Aorta (tissue), 5 donors: ENCODE results near the gene C1orf122. TPM values are rescaled to one million over a fixed set of nuclear protein-coding genes. Genes with fewer than 3 reads are reported as not detected.

Experiments used
- ATAC-seq: fragments of 200-7000 bp; cut with Tn5 transposase; one replicate; pipeline ENCODE4 v1.9.1; 2022; ENCODE audit warnings: moderate library complexity; ENCODE audit not compliant: low FRiP score
- DNase-seq, 2 donors: peaks; one replicate each; pipeline ENCODE4 v3.0.0-alpha.2; 2020
- H3K27ac ChIP-seq, 2 donors: one replicate each; pipeline ENCODE4 v1.5.1; 2013; ENCODE audit warnings: low read length in 2 of 2, mild to moderate bottlenecking in 2 of 2, moderate library complexity in 2 of 2, control low read depth in 1 of 2, inconsistent platforms in 1 of 2, low read depth in 1 of 2
- H3K27me3 ChIP-seq, 2 donors: one replicate each; pipeline ENCODE4 v1.6.1; 2013; ENCODE audit warnings: control low read depth in 1 of 2, low read length in 1 of 2, mild to moderate bottlenecking in 1 of 2, moderate library complexity in 1 of 2; ENCODE audit not compliant: insufficient read depth in 2 of 2, control insufficient read depth in 1 of 2
- H3K36me3 ChIP-seq, 2 donors: one replicate each; pipeline ENCODE4 v1.6.1; 2013; ENCODE audit warnings: control low read depth in 1 of 2, low read length in 1 of 2, mild to moderate bottlenecking in 1 of 2; ENCODE audit not compliant: insufficient read depth in 2 of 2, control insufficient read depth in 1 of 2
- H3K4me1 ChIP-seq, 2 donors: one replicate each; pipeline ENCODE4 v1.6.1; 2013; ENCODE audit warnings: low read length in 2 of 2, control low read depth in 1 of 2, mild to moderate bottlenecking in 1 of 2, moderate library complexity in 1 of 2; ENCODE audit not compliant: insufficient read depth in 2 of 2, control insufficient read depth in 1 of 2
- H3K4me3 ChIP-seq, 2 donors: one replicate each; pipeline ENCODE4 v1.5.1; 2013; ENCODE audit warnings: low read length in 2 of 2, control low read depth in 1 of 2, mild to moderate bottlenecking in 1 of 2
- H3K9me3 ChIP-seq: one replicate; pipeline ENCODE4 v1.6.1; 2013; ENCODE audit warnings: mild to moderate bottlenecking, low read length; ENCODE audit not compliant: control insufficient read depth
- WGBS, 2 donors: extraction: QIAGEN DNeasy Blood & Tissue Kit; methylation state at CpG; one replicate each; pipeline ENCODE4 v1.1.7; 2013; 5-methylcytosine and 5-hydroxymethylcytosine counted together
- intact Hi-C, 2 donors: fragments of 100-400 bp; cut with DNase I; formaldehyde crosslinking; loops; one replicate each; pipeline versions ENCODE4 v1.14.2 to v1.15.0; 2022
- polyA plus RNA-seq, 2 donors: library from polyadenylated mRNA; stranded (reverse); fragments of 200-250 nt; gene quantifications; one replicate each; pipeline ENCODE4 v1.2.3, GENCODE V29; 2013
- total RNA-seq, 2 donors: library from RNA; stranded (reverse); fragmentation: NEBNext Ultra II Directional; extraction: Animal tissue kit (Norgen Biotek cat#: 25700); gene quantifications; one replicate each; pipeline ENCODE4 v1.2.1, GENCODE V29; 2021
- donor health status: healthy with polysubstance abuse.
- donor health status: Bipolar disorder and iron deficiency.
- donor health status: DM: no; HTN: no; CAD: no.
- donor health status: DM: no; HTN: no; CAD: no.
- donor health status: DM: yes; HTN: yes; CAD: no.

Gene C1orf122
- total and polyA plus RNA-seq, 4 donors = 34.0 to 118 (median 55.3) TPM

DNA sequence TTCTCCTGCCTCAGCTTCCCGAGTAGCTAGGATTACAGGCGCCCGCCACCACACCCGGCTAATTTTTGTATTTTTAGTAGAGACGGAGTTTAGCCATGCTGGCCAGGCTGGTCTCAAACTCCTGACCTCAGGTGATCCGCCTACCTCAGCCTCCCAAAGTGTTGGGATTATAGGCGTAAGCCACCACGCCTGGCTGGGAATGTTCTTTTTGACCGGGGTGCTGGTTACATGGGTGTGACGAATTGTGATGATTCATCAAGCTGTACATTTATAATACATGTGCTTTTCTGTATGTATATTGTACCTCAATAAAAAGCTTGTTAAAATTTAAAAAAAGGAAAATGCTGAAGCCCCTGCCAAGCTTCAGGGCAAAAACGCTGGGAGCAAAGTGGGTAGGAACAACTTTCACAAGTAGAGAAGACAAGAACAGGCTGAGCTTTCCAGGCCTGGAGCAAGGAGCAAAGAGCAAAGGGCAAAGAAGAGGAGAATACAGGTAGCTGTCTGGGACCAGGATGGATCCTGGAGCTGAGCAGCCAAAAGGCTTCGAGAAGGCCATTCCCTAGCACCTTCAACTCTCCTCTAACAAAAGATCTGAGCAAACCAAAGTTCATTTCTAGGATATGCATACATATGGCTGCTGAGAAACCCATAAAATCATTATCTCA is 21.0 kb downstream of the C1orf122 start:
- no peaks in the 10 kb centered on the region for H3K9me3 ChIP-seq
- DNase-seq (no peak), ATAC-seq (no peak)
- 88 to 95% methylated on average over 12 of the region's 12 CpGs for WGBS, 2 donors
- no peaks in the 10 kb centered on the region for H3K27me3 ChIP-seq
- no peak overlapping the region for H3K4me3 ChIP-seq
- H3K4me1 ChIP-seq = no peaks in the 10 kb centered on the region
- peaks cover 6 to 8% of the 10 kb centered on the region in 2 donors for H3K36me3 ChIP-seq
- intact Hi-C loops = no loop called here
- no peak overlapping the region for H3K27ac ChIP-seq

DNA sequence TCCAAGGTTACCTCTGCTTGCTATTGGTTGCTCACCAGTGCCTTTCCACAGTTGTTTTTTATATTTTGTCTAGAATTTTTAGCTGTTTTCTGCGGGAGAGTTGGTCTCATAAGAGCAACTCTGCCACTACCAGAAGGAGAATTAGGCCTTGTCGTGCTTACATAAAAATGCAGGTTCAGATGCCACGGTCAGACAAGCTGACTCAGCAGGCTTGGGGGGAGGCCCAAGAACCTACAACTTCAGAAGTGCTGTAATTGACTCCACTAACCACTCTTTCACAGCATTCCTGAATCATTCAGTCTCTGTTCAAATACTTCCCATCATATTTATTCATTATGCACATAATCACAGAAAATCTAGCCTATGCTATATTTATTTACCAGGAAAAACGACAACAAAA is 23.5 kb downstream of the C1orf122 start:
- H3K27me3 ChIP-seq = no peaks in the 10 kb centered on the region
- H3K27ac ChIP-seq = no peak overlapping the region
- H3K9me3 ChIP-seq = no peaks in the 10 kb centered on the region
- intact Hi-C loops = no loop called here
- ATAC-seq (no peak), DNase-seq (no peak)
- WGBS, 2 donors = 85 to 93% methylated on average over 4 of the region's 4 CpGs
- peaks cover 8 to 13% of the 10 kb centered on the region in 2 donors for H3K36me3 ChIP-seq
- H3K4me3 ChIP-seq = no peak overlapping the region
- no peaks in the 10 kb centered on the region for H3K4me1 ChIP-seq

DNA sequence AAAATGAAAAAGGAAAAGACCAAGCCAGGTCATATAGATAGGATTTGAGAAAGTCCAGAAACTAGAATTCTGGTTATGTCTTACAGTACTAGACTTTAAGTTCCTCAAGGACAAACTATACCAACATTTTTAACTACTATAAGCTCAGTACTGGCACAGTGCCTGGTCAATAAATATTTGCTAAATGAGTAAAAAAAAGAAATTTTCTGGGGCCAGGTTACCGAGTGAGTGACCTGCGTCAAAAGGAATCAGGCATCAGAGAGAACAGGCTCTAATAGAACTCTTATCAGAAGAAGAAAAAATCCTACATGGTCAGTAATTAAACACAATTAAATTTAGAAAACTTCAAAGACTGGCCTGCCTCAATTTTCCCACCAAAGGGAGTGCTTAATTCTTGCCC is 24.2 kb downstream of the C1orf122 start:
- DNase-seq = no peak
- Histone ChIP-seq H3K9me3 (no peaks in the 10 kb centered on the region), H3K4me3 (no peak overlapping the region), H3K36me3 (peaks cover 8 to 13% of the 10 kb centered on the region in 2 donors), H3K27ac (no peak overlapping the region), H3K27me3 (no peaks in the 10 kb centered on the region), H3K4me1 (no peaks in the 10 kb centered on the region)
- WGBS, 2 donors = 74 to 80% methylated on average over 2 of the region's 2 CpGs
- intact Hi-C loops = no loop called here
- ATAC-seq = no peak

DNA sequence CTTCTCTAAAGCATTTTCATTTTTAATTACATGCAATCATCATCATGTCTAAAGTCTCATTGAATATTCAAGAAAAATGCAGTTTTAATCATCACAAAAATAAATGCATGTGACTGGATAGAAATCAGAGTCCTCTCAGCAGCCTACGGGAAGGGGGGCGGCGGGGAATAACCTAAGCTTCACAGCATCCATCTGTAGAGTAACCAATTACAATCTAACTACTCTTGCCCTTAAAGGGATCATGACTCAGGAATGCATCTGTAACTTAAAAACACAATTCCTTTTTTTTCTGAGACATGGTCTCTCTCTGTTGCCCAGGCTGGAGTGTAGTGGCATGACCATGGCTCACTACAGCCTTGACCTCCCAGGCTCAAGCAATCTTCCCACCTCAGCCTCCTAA is 29.2 kb downstream of the C1orf122 start:
- ATAC-seq (no peak), DNase-seq (no peak)
- Histone ChIP-seq H3K4me3 (no peak overlapping the region), H3K4me1 (no peaks in the 10 kb centered on the region), H3K27ac (no peak overlapping the region), H3K9me3 (no peaks in the 10 kb centered on the region), H3K27me3 (no peaks in the 10 kb centered on the region), H3K36me3 (peaks cover 12 to 13% of the 10 kb centered on the region in 2 donors)
- 65 to 85% methylated on average over 3 of the region's 3 CpGs for WGBS, 2 donors
- intact Hi-C loops = no loop called here

DNA sequence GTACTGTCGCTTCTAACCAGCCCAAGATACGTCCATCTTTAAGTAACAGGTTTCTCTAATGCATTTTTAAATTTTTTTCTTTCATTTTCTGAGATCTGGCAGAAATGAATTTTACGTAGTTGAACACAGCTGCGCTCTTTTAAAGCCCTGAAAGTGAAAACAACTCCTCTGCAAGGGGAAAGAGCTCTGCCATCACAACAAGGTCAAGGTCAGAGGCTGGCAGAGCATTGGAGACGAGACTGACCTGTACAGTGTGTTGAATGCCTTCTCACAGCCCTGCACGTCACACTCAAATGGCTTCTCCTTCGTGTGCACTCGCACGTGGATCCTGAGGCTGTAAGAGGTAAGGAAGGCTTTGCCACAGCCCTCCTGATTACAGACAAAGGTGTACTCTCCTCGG is 32.1 kb downstream of the C1orf122 start:
- no peak overlapping the region for H3K27ac ChIP-seq
- WGBS, 2 donors = 91 to 92% methylated on average over 10 of the region's 10 CpGs
- H3K27me3 ChIP-seq = no peaks in the 10 kb centered on the region
- intact Hi-C loops = no loop called here
- DNase-seq = no peak
- ATAC-seq = no peak
- H3K4me3 ChIP-seq = no peak overlapping the region
- no peaks in the 10 kb centered on the region for H3K4me1 ChIP-seq
- peaks cover 4 to 8% of the 10 kb centered on the region in 2 donors for H3K36me3 ChIP-seq
- H3K9me3 ChIP-seq = no peaks in the 10 kb centered on the region

DNA sequence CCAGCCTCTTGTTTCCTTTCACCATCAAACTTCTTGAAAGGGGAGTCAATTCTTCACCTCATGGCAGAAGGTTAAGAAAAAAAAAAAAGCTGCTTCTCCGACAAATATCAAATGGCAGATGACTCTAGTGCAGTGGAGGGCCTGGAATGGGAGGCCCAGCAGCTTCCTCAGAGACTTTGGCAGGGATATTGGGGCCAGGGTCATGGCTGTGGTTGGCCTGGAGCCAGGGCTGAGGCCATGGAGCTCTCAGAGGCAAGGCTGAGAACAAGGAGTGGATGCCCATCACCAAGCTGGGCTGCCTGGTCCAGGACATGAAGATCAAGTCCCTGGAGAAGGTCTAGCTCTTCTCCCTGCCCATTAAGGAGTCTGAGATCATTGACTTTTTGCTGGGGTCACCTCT is 33.1 kb downstream of the C1orf122 start:
- Histone ChIP-seq H3K36me3 (peaks cover 0 to 6% of the 10 kb centered on the region in 2 donors), H3K9me3 (no peaks in the 10 kb centered on the region)

DNA sequence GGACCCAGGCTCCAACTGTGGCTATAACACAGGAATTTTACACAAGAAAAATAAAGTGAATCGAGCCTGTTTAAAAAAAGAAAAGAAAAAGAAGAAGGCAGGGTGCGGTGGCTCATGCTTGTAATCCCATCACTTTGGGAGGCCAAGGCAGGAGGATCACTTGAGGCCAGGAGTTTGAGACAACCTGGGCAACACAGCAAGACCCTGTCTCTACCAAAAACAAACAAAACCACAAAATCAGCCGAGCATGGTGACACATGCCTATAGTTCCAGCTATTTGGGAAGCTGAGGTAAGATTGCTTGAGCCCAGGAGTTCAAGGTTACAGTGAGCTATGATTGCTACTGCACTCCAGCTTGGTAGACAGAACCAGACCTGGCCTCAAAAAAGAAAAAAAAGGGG is 34.1 kb downstream of the C1orf122 start:
- WGBS, 2 donors = 83 to 90% methylated on average over 3 of the region's 3 CpGs

More for the DNA sequence above, 33.1 kb downstream of the C1orf122 start:
- 79 to 87% methylated on average over 1 of the region's 1 CpG for WGBS, 2 donors
- Histone ChIP-seq H3K27ac (no peak overlapping the region), H3K27me3 (no peaks in the 10 kb centered on the region), H3K4me1 (no peaks in the 10 kb centered on the region), H3K4me3 (no peak overlapping the region)
- no peak for ATAC-seq
- no peak for DNase-seq
- intact Hi-C loops = no loop called here

DNA sequence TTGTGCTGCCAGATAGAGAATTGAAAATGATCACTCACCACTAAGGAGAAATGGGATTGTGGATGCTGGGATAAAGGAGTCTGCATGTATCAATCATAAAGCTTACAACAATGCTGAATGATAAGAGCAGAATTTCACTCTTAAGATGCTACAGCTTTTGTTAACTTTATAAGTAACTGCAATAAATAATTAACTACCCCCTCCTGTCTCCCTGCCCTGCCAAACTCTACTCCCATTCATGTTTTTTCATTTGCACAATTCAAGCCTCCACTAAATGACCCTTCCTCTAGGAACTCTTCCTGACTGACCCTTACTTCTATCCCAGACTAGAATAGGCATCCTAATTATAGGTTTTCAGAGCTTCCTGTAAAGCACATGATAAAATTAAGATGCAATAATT is 36.9 kb downstream of the C1orf122 start:
- peaks cover 0 to 2% of the 10 kb centered on the region in 2 donors for H3K36me3 ChIP-seq
- H3K27me3 ChIP-seq = no peaks in the 10 kb centered on the region
- no peak for ATAC-seq
- H3K4me3 ChIP-seq = no peak overlapping the region
- intact Hi-C loops = no loop called here
- H3K27ac ChIP-seq = no peak overlapping the region
- DNase-seq = no peak
- H3K4me1 ChIP-seq = no peaks in the 10 kb centered on the region
- no peaks in the 10 kb centered on the region for H3K9me3 ChIP-seq

More for the DNA sequence above, 34.1 kb downstream of the C1orf122 start:
- no peak for ATAC-seq
- Histone ChIP-seq H3K36me3 (peaks cover 0 to 6% of the 10 kb centered on the region in 2 donors), H3K4me3 (no peak overlapping the region), H3K27me3 (no peaks in the 10 kb centered on the region), H3K4me1 (no peaks in the 10 kb centered on the region), H3K9me3 (no peaks in the 10 kb centered on the region), H3K27ac (no peak overlapping the region)
- no peak for DNase-seq
- intact Hi-C loops = no loop called here

DNA sequence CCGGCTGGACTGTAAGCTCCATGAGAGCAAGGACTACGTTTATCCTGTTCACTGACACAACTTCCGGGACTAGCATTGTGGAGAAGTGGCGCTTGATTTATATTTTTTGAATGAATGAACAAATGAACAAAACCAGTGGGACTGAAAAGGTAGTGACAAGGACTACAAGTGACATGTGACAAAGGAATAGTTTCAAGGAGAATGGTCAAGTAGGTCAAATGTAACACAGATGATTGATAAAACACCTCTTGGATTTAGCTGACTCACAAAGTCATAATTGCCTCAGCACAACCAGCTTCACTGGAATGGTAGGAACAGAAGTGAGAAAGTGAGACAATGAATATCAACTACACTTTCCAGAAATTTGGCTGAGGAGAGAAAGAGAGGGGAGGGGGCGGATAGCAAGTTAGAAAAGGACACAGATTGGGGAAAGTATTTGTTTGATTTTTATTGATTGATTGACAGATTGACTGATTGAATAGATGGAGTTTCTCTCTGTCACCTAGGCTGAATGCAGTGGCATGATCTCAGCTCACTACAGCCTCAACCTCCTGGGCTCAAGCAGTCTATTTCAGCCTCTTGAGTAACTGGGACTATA is 37.6 kb downstream of the C1orf122 start:
- intact Hi-C loops = no loop called here
- Histone ChIP-seq H3K36me3 (no peaks in the 10 kb centered on the region), H3K4me1 (peaks cover 0 to under 1% of the 10 kb centered on the region in 2 donors), H3K4me3 (no peak overlapping the region), H3K27me3 (no peaks in the 10 kb centered on the region), H3K9me3 (no peaks in the 10 kb centered on the region), H3K27ac (no peak overlapping the region)
- ATAC-seq (no peak), DNase-seq (no peak)
- WGBS, 2 donors = 91 to 92% methylated on average over 5 of the region's 5 CpGs
